Measurements from ENCODE around the gene DIS3L.
"Not testable (repeated sequence)": the region's sequence is repeated elsewhere in the genome, so short reads cannot be mapped to it uniquely, and the experiment has no call there.

The DIS3L gene

DNA sequence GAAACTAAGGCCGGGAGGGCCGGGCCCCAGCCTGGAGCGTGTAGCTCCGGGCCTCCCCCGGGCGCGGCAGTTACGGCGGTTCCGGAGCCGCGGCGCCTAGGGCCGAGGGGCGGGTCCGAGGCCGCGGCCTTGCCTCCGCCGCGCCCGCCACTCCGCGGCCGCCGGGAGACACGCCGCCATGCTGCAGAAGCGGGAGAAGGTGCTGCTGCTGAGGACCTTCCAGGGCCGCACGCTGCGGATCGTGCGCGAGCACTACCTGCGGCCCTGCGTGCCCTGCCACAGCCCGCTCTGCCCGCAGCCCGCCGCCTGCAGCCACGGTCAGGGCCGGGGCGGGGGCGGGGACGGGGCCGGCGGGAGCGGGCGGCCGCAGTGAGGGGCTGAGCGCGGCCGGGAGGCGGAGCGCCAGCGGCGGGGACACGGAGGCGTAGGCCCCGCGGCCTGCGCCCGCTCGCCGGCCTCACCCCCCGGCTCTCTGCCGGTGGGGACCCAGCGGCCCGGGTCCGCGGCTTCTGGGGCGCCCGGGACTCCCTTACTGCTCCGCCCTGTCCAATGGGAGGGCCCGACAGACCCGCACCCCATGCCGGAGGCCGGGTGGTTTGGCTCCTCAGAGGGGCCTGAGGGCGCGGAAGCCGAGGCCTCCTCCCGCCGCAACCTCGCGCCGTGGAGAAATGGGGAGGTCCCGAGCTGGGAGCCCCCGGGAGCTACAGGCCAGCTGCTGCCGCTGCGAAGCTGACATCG lies at the start of gene DIS3L:
Gene DIS3L, plus strand, starts transcription at position 150 of the 738 bp plus-strand sequence. Its CDS starts 29 bp downstream, at position 179.
- peak within 1 kb of the TSS; percentile 95 for H3K27ac ChIP-seq
- TF ChIP-seq, protein P1, sequence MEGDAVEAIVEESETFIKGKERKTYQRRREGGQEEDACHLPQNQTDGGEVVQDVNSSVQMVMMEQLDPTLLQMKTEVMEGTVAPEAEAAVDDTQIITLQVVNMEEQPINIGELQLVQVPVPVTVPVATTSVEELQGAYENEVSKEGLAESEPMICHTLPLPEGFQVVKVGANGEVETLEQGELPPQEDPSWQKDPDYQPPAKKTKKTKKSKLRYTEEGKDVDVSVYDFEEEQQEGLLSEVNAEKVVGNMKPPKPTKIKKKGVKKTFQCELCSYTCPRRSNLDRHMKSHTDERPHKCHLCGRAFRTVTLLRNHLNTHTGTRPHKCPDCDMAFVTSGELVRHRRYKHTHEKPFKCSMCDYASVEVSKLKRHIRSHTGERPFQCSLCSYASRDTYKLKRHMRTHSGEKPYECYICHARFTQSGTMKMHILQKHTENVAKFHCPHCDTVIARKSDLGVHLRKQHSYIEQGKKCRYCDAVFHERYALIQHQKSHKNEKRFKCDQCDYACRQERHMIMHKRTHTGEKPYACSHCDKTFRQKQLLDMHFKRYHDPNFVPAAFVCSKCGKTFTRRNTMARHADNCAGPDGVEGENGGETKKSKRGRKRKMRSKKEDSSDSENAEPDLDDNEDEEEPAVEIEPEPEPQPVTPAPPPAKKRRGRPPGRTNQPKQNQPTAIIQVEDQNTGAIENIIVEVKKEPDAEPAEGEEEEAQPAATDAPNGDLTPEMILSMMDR (conservative IDR thresholded peaks at IDR 0.05) = no peak

DNA sequence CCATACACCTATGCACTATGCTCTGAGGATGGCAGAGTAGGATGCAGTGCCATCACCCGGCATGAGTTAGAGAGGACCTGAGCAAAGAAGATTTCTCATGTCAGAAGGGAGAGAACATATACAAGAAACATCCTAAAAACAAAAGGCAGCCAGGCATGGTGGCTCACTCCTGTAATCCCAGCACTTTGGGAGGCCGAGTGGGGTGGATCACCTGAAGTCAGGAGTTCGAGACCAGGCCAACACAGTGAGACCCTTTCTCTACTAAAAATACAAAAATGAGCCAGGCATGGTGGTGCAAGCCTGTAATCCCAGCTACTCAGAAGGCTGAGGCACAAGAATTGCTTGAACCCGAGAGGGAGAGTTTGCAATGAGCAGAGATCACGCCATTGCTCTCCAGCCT lies 47.5 kb upstream of the DIS3L start:
- H3K27ac ChIP-seq = not testable (repeated sequence)

- TF ChIP-seq, protein P1 (conservative IDR thresholded peaks at IDR 0.05) = no peak
- no peak overlapping the region for H3K27ac ChIP-seq
Measured at GRCh38 chr15:66246937-66247336, 46.4 kb upstream of the DIS3L start.

- TF ChIP-seq, protein P1 (conservative IDR thresholded peaks at IDR 0.05) = no peak
- H3K27ac ChIP-seq = no peak overlapping the region
Measured at GRCh38 chr15:66249605-66250174, 43.7 kb upstream of the DIS3L start.

GRCh38 chr15:66251065-66251789 lies 42.1 kb upstream of the DIS3L start:
- TF ChIP-seq, protein P1 (conservative IDR thresholded peaks at IDR 0.05) = no peak
- H3K27ac ChIP-seq = no peak overlapping the region

DNA sequence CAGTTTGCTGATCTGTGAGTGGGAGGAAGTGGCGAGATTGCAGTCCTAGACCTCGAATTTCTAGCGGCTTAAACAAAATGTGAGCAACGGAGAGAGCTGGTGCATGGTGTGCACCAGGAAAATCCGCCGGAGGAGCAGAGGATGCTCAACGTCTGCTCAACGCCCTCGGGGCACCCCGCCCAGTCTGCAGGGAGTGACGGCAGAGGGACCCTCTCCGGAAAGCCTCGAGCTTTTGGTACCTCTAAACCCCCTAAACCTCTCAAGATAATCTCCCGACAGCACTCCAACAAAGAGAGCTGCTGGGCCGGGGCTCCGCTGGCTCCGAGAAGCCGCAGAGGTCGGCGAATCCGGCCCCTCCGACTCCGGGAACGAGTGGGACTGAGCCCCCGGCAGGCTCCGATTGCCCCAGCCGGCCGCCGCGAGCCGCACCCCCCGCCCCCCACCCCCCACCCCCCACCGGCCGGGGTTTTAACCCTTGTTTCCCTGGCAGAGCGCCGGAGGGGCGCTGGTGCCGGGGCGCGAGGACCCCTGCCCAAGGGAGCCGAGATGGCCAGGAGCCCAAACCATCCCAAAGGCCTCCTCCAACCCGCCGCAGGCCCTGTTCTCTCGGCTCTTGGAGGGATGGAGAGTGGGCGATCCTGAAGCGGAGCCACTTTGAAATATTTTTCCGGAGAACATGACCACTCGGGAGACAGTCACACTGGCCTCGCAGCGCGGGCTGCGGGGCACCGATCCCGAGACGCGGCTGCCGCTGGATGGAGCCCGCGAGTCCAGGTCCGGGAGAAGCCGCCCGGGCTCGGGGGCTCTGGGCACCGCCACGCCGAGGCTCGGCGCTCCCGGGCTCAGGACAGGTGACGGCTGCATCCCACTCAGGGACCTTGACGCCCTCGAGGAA lies 41.3 kb upstream of the DIS3L start:
- peak overlapping the region; percentile 45; the same call in 1 of the 2 replicates for H3K27ac ChIP-seq
- TF ChIP-seq, protein P1 (conservative IDR thresholded peaks at IDR 0.05) = peak; percentile 94

DNA sequence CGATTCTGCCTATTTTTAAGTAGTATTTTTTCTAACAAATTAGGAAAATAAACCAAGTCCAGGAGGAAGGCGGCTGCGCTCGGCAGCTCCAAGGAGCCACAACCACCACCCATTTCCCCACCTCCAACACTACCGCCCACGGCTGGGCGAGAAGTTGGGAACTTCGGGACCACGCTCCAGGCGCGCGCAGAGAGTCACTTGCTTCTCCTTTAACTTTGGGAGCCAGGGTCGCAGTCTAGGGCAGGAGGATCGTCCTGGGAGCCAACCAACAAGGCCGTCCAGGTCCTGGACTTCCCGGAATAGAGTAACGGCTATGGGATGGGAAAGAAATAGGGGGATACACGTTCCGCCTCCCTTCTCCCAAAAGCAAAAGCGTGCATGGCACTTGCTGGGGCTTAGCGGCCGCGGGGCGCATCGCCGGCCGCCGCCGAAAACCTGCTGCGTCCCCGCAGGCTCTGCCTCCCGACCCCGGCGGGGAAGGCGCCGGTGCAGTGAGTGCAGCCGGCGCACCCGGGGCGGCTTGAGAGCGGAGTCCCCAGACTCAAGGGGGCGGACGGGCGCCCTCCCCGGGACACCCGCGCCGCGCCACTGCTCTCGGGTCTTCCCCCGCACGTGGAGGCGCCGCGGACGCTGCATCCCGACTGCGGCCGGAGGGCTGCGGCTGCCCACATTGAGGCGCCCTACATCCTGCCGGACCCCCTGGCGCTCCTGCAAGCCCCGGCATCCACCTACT lies 40.5 kb upstream of the DIS3L start:
- TF ChIP-seq, protein P1 (conservative IDR thresholded peaks at IDR 0.05) = peak; percentile 24
- peak overlapping the region; percentile 45; the same call in 1 of the 2 replicates for H3K27ac ChIP-seq

Data from VCaP (cell line).